Activated CD4-positive, alpha-beta T cell treated with anti-CD3 and anti-CD28 coated beads for 24 hours (primary cell): Measurements from ENCODE around the gene RERE.
"Not testable (repeated sequence)": the region's sequence is repeated elsewhere in the genome, so short reads cannot be mapped to it uniquely, and the experiment has no call there.

ENCODE experiments used
- DNase-seq, 2 donors: peaks; one replicate each; pipeline ENCODE4 v3.0.0-alpha.2; 2020; ENCODE audit warnings: low read depth in 2 of 2

RERE gene

DNA sequence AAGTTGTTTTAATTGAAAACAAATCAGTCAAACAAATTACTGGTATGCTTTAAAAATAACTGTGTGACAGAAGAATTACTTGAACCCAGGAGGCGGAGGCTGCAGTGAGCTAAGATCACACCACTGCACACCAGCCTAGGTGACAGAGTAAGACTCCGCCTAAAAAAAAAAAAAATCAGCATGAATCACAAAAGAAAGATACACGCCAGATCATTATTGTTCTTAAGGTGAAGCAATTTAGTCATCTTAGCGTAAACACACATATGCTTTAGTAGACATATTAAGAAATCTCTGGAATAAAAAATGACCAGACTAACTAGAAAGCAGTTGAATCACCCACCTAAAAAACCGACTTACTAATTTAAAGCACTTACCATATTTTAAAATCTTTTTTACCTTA lies 20.2 kb downstream of the RERE start:
- DNase-seq, result no peak

GRCh38 chr1:8796812-8797211 lies 20.6 kb downstream of the RERE start:
- no peak for DNase-seq

- no peak for DNase-seq
Observed at GRCh38 chr1:8794605-8795004, 22.8 kb downstream of the RERE start.

DNA sequence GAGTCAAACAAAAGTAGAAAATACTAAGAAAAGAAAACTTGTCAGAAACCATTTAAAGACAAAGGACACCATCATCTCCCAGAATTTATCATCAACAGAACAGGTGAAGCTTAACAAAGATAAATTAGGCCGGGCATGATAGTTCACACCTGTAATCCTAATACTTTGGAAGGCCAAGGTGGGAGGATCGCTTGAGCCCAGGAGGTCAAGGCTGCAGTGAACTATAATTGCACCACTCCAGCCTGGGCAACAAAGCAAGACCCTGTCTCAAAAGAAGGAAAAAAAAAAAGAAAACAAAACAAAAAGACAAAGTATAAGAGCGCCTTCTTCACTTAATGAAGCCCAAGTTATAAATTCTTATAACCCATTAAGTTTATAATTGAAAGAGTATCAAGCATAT lies 25.6 kb downstream of the RERE start:
- no peak for DNase-seq

DNA sequence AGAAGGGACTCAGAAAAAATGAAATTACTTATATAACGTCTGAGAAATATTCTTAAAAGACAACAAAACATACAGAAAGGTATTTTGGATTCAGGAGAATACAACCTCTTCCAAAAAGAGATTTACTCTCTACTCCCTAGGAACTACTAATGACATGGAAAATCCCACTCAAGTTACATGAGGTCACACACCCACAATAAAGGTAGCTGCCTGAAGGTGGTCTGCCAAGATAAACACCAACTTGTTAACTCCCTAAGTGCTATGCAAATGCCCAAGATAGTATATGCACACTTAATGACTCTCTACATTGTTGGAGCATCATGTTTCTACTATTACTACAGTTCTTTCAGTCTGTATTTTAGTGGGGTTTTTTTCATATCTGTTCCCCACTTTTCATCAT lies 26.5 kb downstream of the RERE start:
- DNase-seq, result no peak

- no peak for DNase-seq
Observed at GRCh38 chr1:8790478-8790877, 27.0 kb downstream of the RERE start.

DNA sequence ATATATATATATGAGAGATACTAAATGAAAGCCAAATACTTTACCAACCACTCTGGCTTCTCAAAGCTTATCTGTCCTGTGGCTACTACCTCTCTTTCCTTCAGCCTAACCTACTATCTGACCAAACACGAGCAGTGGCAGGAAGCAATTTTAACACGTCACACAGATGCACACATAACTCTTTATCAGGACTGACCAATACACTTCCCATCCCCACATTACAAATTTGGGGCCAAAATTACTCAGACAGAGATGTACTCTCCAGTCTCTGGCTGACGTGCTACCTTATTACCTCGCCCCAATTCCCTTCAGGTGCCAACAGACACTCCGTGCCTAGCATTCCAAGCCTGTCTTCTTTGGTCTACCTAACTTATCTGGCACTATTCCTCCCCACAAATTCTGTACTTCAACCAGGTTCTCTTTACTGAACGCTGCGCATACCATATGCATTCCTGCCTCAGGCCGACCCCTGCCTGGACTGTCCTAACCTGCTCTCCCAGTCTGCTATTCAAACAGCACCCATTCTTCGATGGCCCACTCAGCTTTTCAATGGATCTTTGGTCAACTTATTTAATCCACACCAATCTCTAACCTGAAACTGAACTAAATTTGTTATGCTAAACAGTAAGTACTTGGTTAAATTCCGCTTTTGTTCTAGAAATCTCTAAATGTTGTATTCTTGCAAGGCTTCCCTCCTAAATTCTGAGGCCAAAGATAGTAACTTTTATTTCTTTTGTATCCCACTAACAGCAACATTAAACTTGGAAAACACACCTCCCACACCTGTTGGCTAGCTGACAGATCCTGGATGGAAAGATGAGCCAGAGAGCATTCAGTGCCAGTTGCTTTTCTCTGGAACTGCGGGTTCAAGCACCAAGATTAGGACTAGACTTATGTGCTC lies 27.9 kb downstream of the RERE start:
- DNase-seq, result no peak

DNA sequence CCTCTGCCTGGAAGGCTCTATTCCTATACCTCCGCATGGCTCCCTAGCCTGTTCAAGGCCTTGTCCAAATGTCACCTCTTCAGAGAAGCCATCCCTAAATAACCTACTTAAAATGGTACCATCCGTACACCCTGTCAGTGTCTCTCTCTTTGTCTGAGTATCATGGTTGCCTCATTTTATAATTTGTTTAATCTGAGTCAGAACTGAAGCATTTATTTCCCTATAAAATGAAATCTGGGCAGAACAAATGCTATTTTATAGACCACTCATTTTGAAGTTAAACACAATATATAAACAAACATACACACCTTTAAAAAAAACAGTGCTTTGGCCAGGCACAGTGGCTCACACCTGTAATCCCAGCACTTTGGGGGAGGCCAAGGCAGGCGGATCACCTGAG lies 30.2 kb downstream of the RERE start:
- DNase-seq, result no peak

DNA sequence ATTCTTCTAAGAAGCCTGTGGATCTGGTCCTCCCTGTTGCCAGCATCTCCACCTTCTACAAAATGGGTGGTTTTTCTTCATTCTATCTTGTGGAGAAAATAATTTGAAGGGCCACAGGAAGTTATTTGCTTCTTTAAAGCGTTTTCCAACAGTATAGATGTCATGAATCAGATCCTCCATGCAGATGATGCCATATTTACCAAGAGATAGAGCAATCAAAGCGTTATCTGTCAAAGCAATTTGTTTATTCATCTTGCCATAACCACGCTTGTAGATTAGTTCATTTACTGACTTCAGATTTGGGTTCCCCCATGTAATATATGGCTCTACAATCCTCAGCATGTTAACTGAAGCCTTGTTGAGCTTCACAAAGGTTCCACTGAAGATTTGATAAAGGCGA lies 31.2 kb downstream of the RERE start:
- not testable (repeated sequence) for DNase-seq

GRCh38 chr1:8782955-8783354 lies 34.5 kb downstream of the RERE start:
- DNase-seq, result no peak

GRCh38 chr1:8782001-8782620 lies 35.3 kb downstream of the RERE start:
- no peak for DNase-seq

DNA sequence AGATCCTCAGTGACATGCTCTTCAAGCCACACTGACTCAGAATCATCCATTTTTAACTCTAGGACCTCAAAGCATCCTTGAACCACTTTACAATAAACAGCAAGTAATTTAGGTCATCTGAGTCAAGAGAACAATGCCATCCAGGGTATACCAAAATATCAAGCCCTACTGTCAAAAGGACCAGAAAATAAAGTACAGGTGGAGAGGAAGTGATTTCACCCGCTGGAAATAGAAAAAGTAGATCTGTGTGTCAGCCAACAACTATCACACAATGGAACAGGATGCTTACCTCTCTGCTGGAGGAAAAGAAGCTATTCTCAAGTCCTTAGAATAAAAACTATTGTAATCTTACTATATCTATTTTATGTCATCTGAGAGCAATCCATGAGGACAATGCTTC lies 37.0 kb downstream of the RERE start:
- DNase-seq, result no peak

- DNase-seq, result no peak
Observed at GRCh38 chr1:8777867-8778266, 39.6 kb downstream of the RERE start.

DNA sequence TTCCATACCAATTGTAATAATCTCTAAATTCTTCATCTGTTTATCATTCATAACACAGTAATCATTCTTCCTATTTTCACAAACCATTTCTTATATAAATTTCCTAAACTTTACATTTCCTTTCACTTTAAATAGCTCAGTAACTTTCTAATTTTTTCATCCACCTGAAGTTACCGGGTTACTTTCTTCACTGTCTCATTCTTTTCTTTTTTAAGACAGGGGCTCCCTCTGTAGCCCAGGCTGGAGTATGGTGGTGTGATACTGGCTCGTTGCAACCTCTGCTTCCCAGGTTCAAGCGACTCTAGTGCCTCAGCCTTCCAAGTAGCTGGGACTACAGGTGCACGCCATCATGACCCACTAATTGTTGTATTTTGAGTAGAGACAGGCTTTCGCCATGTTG lies 41.3 kb downstream of the RERE start:
- no peak for DNase-seq

- DNase-seq, result no peak
Observed at GRCh38 chr1:8767006-8767405, 50.4 kb downstream of the RERE start.

DNA sequence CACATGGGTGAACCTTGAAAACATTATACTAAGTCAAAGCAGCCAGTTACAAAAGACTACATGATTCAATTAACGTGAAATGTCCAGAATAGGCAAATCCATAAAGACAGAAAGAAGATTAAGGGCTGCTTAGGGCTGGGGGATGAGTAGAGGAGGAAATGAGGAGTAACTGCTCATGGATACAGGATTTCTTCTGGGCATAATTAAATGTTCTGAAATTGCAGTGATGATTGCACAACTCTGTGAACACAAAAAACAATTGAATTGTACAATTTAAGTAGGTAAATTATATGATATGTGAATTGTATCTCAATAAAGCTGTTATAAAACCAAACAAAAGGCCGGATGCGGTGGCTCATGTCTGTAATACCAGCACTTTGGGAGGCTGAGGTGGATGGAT lies 52.2 kb downstream of the RERE start:
- no peak for DNase-seq

- DNase-seq, result no peak
Observed at GRCh38 chr1:8764293-8764937, 53.0 kb downstream of the RERE start.

DNA sequence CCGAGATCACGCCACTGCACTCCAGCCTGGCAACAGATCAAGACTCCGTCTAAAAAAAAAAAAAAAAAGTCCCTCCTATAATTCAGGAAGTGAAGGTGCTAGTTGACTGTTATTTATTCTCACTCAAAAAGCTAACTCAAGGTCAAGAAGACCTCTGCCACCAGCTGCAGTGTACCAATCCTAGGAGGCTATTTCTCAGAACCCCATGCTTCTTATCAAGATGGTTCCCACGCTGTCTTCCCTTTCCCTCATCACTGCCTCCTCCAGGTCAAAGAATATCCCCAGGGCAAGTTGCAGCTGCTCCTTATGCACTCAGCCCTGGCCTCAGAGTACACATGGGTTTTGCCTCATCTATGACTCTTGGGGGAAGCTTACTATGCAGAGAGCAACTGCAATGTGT lies 53.6 kb downstream of the RERE start:
- DNase-seq, result no peak

GRCh38 chr1:8754993-8755392 lies 62.4 kb downstream of the RERE start:
- no peak for DNase-seq

DNA sequence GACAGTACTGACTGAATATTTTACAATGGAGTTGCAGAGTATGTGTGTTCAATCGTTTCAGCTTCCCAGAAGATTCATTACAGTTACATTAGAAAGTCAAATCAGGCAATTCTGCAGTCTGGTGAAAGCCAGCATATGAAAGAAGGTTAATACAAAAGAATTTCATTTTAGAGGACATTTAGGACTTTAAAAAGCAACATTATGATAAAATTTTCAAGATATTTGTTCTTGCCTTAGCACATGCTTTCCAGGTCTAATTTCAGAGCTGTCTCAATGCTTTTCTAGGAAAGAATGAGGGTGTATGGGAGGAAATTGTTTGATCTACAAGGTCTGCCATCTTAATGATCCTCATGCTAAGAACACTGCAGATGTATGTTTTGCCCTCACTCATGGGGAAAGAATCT lies 63.2 kb downstream of the RERE start:
- no peak for DNase-seq

DNA sequence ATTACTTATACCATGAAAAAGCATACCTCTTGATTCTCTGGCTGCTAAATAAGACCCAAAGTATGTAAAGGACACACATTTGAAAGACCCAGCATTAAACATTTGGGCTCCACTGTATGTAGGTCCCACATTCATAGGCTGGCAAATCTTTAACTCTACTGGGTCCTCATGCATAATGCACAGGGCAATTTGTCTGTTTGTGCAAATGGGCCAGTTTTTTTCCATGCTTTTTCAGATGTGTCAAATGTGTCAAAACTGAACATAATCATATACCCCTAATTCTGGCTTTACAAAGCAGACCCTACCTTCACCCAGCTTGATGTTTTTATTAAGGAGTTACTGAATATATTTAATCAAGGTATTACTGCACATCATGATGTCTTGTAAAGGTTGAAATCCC lies 63.7 kb downstream of the RERE start:
- DNase-seq, result no peak

- no peak for DNase-seq
Observed at GRCh38 chr1:8752921-8753713, 64.3 kb downstream of the RERE start.
